Small intestine (tissue), 7 donors: Measurements from ENCODE around the gene LASP1NB. TPM values are rescaled to one million over a fixed set of nuclear protein-coding genes. Genes with fewer than 3 reads are reported as not detected.

ENCODE experiments used
- DNase-seq, 2 donors: peaks; one replicate each; pipeline versions ENCODE4 v3.0.0 to v3.0.0-alpha.2; 2013
- FAIRE-seq: peaks from 2 replicates; lab custom pipeline; 2012; peaks lifted over from hg19 to GRCh38; lab: Jason Lieb, UNC
- H3K27ac ChIP-seq, 3 donors: one replicate each; pipeline ENCODE4 v1.5.1; 2013; ENCODE audit warnings: low read length in 2 of 3, mild to moderate bottlenecking in 2 of 3, control low read depth in 1 of 3, inconsistent platforms in 1 of 3, low read depth in 1 of 3, moderate library complexity in 1 of 3
- H3K27me3 ChIP-seq, 3 donors: one replicate each; pipeline ENCODE4 v1.6.1; 2013; ENCODE audit warnings: low read length in 3 of 3, inconsistent platforms in 1 of 3; ENCODE audit not compliant: control insufficient read depth in 3 of 3, insufficient read depth in 3 of 3
- H3K36me3 ChIP-seq, 3 donors: one replicate each; pipeline ENCODE4 v1.6.1; 2013; ENCODE audit warnings: low read length in 3 of 3, inconsistent platforms in 1 of 3, low read depth in 1 of 3, mild to moderate bottlenecking in 1 of 3, moderate library complexity in 1 of 3; ENCODE audit not compliant: control insufficient read depth in 3 of 3, insufficient read depth in 2 of 3
- H3K4me1 ChIP-seq, 3 donors: one replicate each; pipeline ENCODE4 v1.6.1; 2013; ENCODE audit warnings: low read length in 2 of 3, inconsistent platforms in 1 of 3, low read depth in 1 of 3, mild to moderate bottlenecking in 1 of 3, moderate library complexity in 1 of 3; ENCODE audit not compliant: control insufficient read depth in 3 of 3, insufficient read depth in 2 of 3
- H3K4me3 ChIP-seq, 3 donors: one replicate each; pipeline ENCODE4 v1.5.1; 2013; ENCODE audit warnings: low read length in 3 of 3, control low read depth in 1 of 3, inconsistent platforms in 1 of 3, low read depth in 1 of 3, mild to moderate bottlenecking in 1 of 3, moderate library complexity in 1 of 3
- H3K9me3 ChIP-seq, 2 donors: one replicate each; pipeline ENCODE4 v1.6.1; 2013; ENCODE audit warnings: low read depth in 1 of 2, low read length in 1 of 2; ENCODE audit not compliant: control insufficient read depth in 2 of 2, insufficient read depth in 1 of 2
- WGBS, 3 donors: extraction: QIAGEN DNeasy Blood & Tissue Kit; methylation state at CpG; one replicate each; pipeline ENCODE4 v1.1.7; 2013; 5-methylcytosine and 5-hydroxymethylcytosine counted together
- polyA plus RNA-seq, 4 donors: library from polyadenylated mRNA; stranded (reverse) in 3 of 4; unstranded in 1 of 4; fragments of 200-250 nt in 3 of 4; fragments of 120-200 nt in 1 of 4; gene quantifications; one replicate each; pipeline versions ENCODE4 v1.2.1 to v1.2.3, GENCODE V29; 2013
- donor health status: healthy with polysubstance abuse.
- donor health status: control.
- donor health status: control.
- donor health status: Bipolar disorder and iron deficiency.
- donor health status: healthy.

Gene LASP1NB

GRCh38 chr17:38978180-38978579, 52.8 kb downstream of the LASP1NB start:
- no peak for DNase-seq
- Histone ChIP-seq H3K9me3 (peaks cover 0 to 3% of the 10 kb centered on the region in 2 donors), H3K36me3 (no peaks in the 10 kb centered on the region), H3K4me3 (no peak overlapping the region), H3K27me3 (peaks cover 0 to 2% (median 0%) of the 10 kb centered on the region in 3 donors), H3K27ac (no peak overlapping the region), H3K4me1 (no peaks in the 10 kb centered on the region)
- 95 to 98% (median 97%) methylated on average over 4 of the region's 4 CpGs for WGBS, 3 donors
- FAIRE-seq = no peak

Other genes with a start within 250 kb of the LASP1NB start
- 10 to 100 TPM; 19.5 to 99.5 (median 39.1) TPM for gene MLLT6, start 220.3 kb upstream of the LASP1NB start, polyA plus RNA-seq
- 100 to 1,000 TPM in 3 of 4 donors, 10 to 100 TPM in 1; 52.4 to 186 (median 131) TPM for gene CISD3, start 195.3 kb upstream of the LASP1NB start, polyA plus RNA-seq
- gene PCGF2, start 177.3 kb upstream of the LASP1NB start, polyA plus RNA-seq = 10 to 100 TPM in 3 of 4 donors, 1 to 10 TPM in 1; 7.6 to 30.2 (median 23.2) TPM
- 100 to 1,000 TPM; 114 to 310 (median 248) TPM for gene PSMB3, start 172.9 kb upstream of the LASP1NB start, polyA plus RNA-seq
- gene PIP4K2B, start 126.1 kb upstream of the LASP1NB start, polyA plus RNA-seq = 10 to 100 TPM in 2 of 4 donors, 1 to 10 TPM in 2; 4.9 to 28.0 (median 12.2) TPM
- gene CWC25, start 100.3 kb upstream of the LASP1NB start, polyA plus RNA-seq = 10 to 100 TPM; 12.6 to 61.1 (median 32.6) TPM
- gene RPL23, start 71.9 kb upstream of the LASP1NB start, polyA plus RNA-seq = 1,000 to 10,000 TPM; 1,251 to 3,207 (median 2,577) TPM
- gene LASP1, start 55.6 kb upstream of the LASP1NB start, polyA plus RNA-seq = 100 to 1,000 TPM; 152 to 296 (median 235) TPM
- gene FBXO47, start 41.8 kb downstream of the LASP1NB start, polyA plus RNA-seq = under 1 TPM in 1 of 4 donors, not detected in 3; 0.01 TPM
- 10 to 100 TPM in 1 of 4 donors, 1 to 10 TPM in 3; 2.1 to 12.7 (median 3.4) TPM for gene PLXDC1, start 226.0 kb downstream of the LASP1NB start, polyA plus RNA-seq
- gene ARL5C, start 240.5 kb downstream of the LASP1NB start, polyA plus RNA-seq = under 1 TPM in 1 of 4 donors, not detected in 3; 0.06 TPM